IMR-90 (cell line): ENCODE results near the gene WDR13.

Experiments
- BHLHE40 ChIP-seq: fragments of 150-350 bp; IDR thresholded peaks from 2 replicates; pipeline ENCODE4 v1.6.1; 2016; ENCODE audit warnings: mild to moderate bottlenecking, low read depth, low read length
- CEBPB ChIP-seq: IDR thresholded peaks from 2 replicates; pipeline ENCODE4 v1.6.1; 2012; ENCODE audit warnings: low read depth, low read length, improper control_type of control experiment
- FOS ChIP-seq: fragments of 150-350 bp; IDR thresholded peaks from 2 replicates; pipeline ENCODE4 v1.6.1; 2016; ENCODE audit warnings: low read depth, low read length
- MAZ ChIP-seq: IDR thresholded peaks from 2 replicates; pipeline ENCODE4 v1.6.1; 2012; ENCODE audit warnings: low read depth, mild to moderate bottlenecking, low read length, improper control_type of control experiment, moderate library complexity, borderline replicate concordance
- NFE2L2 ChIP-seq: fragments of 150-350 bp; IDR thresholded peaks from 2 replicates; pipeline ENCODE4 v1.6.1; 2016; ENCODE audit warnings: low read depth, mild to moderate bottlenecking, low read length
- POLR2A ChIP-seq: IDR thresholded peaks from 2 replicates; pipeline ENCODE4 v1.6.1; 2012; ENCODE audit warnings: mild to moderate bottlenecking, low read depth, low read length
- RCOR1 ChIP-seq: IDR thresholded peaks from 2 replicates; pipeline ENCODE4 v1.6.1; 2012; ENCODE audit warnings: mild to moderate bottlenecking, low read length, improper control_type of control experiment; ENCODE audit not compliant: insufficient replicate concordance
- RFX5 ChIP-seq: IDR thresholded peaks from 2 replicates; pipeline ENCODE4 v1.8.0; 2012; ENCODE audit warnings: low read depth, mild to moderate bottlenecking, low read length, moderate library complexity
- SMC3 ChIP-seq: fragments of 150-350 bp; IDR thresholded peaks from 2 replicates; pipeline ENCODE4 v1.6.1; 2016; ENCODE audit warnings: low read depth, mild to moderate bottlenecking, antibody characterized with exemption, low read length, moderate library complexity
- USF2 ChIP-seq: fragments of 150-350 bp; IDR thresholded peaks from 2 replicates; pipeline ENCODE4 v1.6.1; 2017; ENCODE audit warnings: mild to moderate bottlenecking, antibody characterized with exemption, low read length, low read depth
- TF ChIP-seq, protein P1 (sequence below): conservative IDR thresholded peaks from 2 replicates; pipeline ENCODE4 v1.5.1; 2012; ENCODE audit warnings: mild to moderate bottlenecking, low read depth, low read length, improper control_type of control experiment

GRCh38 chrX:48548871-48549270 is 48.4 kb upstream of the WDR13 start:
- TF ChIP-seq, protein P1, sequence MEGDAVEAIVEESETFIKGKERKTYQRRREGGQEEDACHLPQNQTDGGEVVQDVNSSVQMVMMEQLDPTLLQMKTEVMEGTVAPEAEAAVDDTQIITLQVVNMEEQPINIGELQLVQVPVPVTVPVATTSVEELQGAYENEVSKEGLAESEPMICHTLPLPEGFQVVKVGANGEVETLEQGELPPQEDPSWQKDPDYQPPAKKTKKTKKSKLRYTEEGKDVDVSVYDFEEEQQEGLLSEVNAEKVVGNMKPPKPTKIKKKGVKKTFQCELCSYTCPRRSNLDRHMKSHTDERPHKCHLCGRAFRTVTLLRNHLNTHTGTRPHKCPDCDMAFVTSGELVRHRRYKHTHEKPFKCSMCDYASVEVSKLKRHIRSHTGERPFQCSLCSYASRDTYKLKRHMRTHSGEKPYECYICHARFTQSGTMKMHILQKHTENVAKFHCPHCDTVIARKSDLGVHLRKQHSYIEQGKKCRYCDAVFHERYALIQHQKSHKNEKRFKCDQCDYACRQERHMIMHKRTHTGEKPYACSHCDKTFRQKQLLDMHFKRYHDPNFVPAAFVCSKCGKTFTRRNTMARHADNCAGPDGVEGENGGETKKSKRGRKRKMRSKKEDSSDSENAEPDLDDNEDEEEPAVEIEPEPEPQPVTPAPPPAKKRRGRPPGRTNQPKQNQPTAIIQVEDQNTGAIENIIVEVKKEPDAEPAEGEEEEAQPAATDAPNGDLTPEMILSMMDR: no peak
- TF ChIP-seq FOS (no peak), RFX5 (no peak), SMC3 (no peak), MAZ (no peak), CEBPB (no peak), POLR2A (no peak), NFE2L2 (no peak), BHLHE40 (no peak), USF2 (no peak), RCOR1 (no peak)
